Measurements from ENCODE around the gene LYPD1.

Gene LYPD1

DNA sequence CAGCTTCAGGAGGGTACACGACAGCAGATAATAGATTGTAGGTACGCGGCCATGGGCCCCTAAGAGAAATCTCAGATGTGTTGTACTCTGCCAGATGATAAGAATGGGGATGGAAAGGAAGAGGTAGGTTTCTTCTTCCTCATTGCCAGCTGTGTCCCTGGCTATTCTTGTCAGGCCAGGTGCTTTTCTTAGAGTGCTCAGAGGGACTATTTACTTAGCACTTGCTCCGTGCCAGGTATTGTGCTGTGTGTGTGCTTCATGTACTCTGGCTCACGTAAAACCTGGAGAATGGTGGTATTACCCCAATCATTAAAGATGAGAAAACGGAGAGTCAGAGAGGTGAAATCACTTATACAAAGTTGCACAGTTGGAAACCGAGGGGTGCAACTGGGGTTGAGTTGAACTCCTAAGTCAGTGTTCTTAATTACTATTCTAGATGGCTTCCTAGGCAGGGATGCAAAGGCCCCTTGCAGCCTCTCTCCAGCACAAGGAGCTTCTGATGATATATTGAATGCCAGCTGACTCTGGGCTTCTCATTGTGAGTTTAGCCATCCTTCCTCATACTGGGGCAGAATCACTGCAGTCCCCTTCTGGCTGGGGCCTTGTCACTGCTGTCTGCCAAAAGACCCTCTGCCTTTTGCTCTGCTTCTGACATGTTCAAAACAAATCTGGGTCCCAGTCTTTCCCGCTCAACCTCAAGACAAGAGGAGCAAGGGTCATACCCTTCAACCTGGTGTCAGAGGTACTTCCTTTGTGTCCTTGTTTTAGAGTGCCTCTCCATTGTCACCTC is 60.7 kb downstream of the LYPD1 start:
- DNase-seq (ENCODE audit: low read depth, low spot score) = no peak
- no peak for TF ChIP-seq ZNF274 (IDR thresholded peaks at IDR 0.05; ENCODE audit: low read depth, low read length)
- no peak for TF ChIP-seq SUZ12 (IDR thresholded peaks at IDR 0.05; ENCODE audit: extremely low read depth, insufficient read depth, insufficient read length)
- TF ChIP-seq YY1 (IDR thresholded peaks at IDR 0.05; ENCODE audit: insufficient read depth, insufficient read length) = no peak
- no peak overlapping the region for H3K9ac ChIP-seq (ENCODE audit: insufficient read length, low read depth)
- no peaks in the 10 kb centered on the region for H3K36me3 ChIP-seq (ENCODE audit: insufficient read depth, insufficient read length, low read length)
- H3K9me3 ChIP-seq (ENCODE audit: insufficient read depth, low read length) = no peaks in the 10 kb centered on the region
- H3K4me3 ChIP-seq (ENCODE audit: insufficient read length, low read depth) = no peak overlapping the region
- peaks cover 2% of the 10 kb centered on the region for H3K4me1 ChIP-seq (ENCODE audit: insufficient read depth, insufficient read length)
- H3K27me3 ChIP-seq (ENCODE audit: insufficient read depth, insufficient read length) = no peaks in the 10 kb centered on the region

DNA sequence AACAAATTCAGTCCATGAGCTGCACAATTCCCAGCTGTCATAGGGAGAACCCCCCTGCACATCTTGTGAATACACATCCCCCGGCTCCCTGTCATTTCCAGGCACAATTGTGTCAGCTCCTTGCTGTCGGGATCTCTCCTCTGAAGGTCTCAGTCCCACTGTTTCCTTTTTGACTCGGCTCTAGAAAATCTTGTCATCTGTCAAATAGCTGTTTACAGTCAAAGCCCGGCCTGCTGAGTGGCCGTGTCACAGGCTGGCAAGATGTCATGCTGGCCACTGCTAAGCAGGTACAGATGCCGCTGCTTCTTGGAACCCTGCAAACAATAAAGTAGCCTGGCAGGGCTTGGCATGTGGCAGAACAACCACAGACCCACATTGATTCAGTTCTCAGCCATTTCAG is 61.7 kb downstream of the LYPD1 start:
- TF ChIP-seq ZNF274 (IDR thresholded peaks at IDR 0.05; ENCODE audit: low read depth, low read length) (no peak), YY1 (IDR thresholded peaks at IDR 0.05; ENCODE audit: insufficient read depth, insufficient read length) (no peak), SUZ12 (IDR thresholded peaks at IDR 0.05; ENCODE audit: extremely low read depth, insufficient read depth, insufficient read length) (no peak)
- Histone ChIP-seq H3K27me3 (ENCODE audit: insufficient read depth, insufficient read length) (no peaks in the 10 kb centered on the region), H3K9ac (ENCODE audit: insufficient read length, low read depth) (no peak overlapping the region), H3K4me3 (ENCODE audit: insufficient read length, low read depth) (no peak overlapping the region), H3K9me3 (ENCODE audit: insufficient read depth, low read length) (no peaks in the 10 kb centered on the region), H3K4me1 (ENCODE audit: insufficient read depth, insufficient read length) (peaks cover 2% of the 10 kb centered on the region), H3K36me3 (ENCODE audit: insufficient read depth, insufficient read length, low read length) (no peaks in the 10 kb centered on the region)
- DNase-seq (ENCODE audit: low read depth, low spot score) = no peak

DNA sequence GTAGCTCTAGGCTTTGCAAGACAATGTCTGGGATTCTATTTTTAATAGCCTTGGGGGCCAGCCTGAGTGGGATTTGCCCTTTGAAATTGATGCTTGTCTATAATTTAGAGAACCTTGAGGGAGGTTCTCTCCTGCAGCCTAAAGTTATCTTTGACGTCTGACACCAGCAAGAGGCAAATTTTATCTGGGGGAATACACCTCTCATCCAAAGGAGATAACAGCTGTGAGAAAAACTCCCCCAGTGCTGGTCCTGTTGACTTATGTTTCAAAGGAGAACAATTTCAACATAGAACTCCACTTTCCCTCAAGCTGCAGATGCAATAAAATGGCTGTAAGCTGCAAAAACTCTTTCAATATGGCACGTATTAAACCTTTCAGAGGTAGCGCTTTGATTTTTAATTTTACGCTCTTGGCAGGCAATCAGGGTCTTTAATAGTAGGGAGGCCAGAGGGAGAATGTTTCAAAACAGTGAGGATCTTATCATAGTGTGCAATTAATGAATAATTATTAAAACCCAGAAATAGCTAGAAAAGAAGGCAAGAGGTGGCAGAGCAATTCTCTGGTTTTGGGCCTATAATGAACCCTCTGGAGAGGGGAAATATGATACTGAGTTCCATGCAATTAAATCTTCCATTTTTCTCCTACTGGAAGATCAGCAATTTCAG is 62.4 kb downstream of the LYPD1 start:
- Histone ChIP-seq H3K9me3 (ENCODE audit: insufficient read depth, low read length) (no peaks in the 10 kb centered on the region), H3K4me1 (ENCODE audit: insufficient read depth, insufficient read length) (peaks cover 2% of the 10 kb centered on the region), H3K9ac (ENCODE audit: insufficient read length, low read depth) (no peak overlapping the region), H3K36me3 (ENCODE audit: insufficient read depth, insufficient read length, low read length) (no peaks in the 10 kb centered on the region), H3K4me3 (ENCODE audit: insufficient read length, low read depth) (no peak overlapping the region), H3K27me3 (ENCODE audit: insufficient read depth, insufficient read length) (no peaks in the 10 kb centered on the region)
- TF ChIP-seq SUZ12 (IDR thresholded peaks at IDR 0.05; ENCODE audit: extremely low read depth, insufficient read depth, insufficient read length) = no peak
- TF ChIP-seq ZNF274 (IDR thresholded peaks at IDR 0.05; ENCODE audit: low read depth, low read length) = no peak
- no peak for TF ChIP-seq YY1 (IDR thresholded peaks at IDR 0.05; ENCODE audit: insufficient read depth, insufficient read length)
- no peak for DNase-seq (ENCODE audit: low read depth, low spot score)

DNA sequence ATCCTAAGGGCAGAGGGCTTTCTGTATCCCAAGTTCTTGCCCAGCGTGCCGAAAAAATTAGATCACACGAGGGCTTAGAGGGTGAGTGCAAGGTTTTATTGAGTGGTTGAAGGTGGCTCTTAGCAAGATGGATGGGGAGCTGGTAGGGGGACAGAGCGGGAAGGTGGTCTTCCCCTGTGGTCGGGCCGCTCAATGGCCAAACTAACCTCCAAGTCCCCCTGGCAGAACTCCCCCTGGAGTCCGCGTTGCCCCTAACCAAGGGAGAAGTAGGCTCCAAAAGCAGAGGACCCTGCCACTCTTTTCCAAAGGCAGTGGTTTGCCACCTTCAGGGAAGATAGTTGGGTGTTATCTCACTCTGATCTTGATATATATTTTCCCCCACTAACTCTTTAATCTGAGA is 63.4 kb downstream of the LYPD1 start:
- Histone ChIP-seq H3K36me3 (ENCODE audit: insufficient read depth, insufficient read length, low read length) (no peaks in the 10 kb centered on the region), H3K4me3 (ENCODE audit: insufficient read length, low read depth) (no peak overlapping the region)
- TF ChIP-seq SUZ12 (IDR thresholded peaks at IDR 0.05; ENCODE audit: extremely low read depth, insufficient read depth, insufficient read length) (no peak), ZNF274 (IDR thresholded peaks at IDR 0.05; ENCODE audit: low read depth, low read length) (no peak)

DNA sequence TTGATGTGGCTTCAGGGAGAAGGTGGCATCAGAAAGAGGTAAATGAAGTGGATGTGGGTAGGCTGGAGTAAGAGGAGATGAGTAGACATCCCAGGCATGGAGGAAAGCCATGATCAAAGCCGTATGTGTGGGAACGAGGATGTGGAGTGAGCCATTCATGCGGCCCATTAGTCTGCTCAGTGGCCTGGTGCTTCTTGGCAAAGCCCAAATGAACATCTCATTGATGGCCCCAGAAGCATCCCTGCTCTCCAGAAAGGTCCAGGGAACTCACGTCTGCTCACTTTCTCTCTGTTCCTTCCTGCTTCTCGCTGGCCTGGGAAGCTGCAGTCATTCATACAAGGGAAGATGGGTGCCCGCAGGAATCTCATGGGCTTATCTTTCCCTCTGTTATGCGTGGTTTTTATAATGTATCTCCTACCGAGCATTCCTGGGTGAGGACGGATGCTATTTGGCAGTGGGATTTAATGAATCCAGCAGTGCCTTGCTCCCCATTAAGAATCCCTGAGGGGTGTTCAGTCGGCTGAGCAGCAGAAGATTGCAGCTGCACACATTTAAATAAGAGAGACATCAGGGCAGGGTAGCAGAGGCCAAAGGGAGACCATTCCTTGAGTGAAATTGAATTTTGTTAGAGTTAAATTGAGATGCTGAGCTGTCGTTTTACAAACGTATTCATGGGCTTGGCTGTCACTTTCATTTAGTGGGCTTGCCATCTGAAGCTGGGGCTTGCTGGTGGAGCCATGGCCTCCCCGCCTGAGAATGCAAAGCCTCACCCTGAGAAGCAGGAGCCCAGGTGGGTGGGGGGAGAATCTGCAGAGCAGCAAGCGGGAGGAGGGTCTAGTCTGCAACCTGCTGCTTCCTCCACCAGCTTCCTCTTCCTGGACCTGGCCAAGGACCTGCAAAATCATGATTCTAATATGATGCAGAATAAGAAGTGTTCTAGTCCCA is 64.5 kb downstream of the LYPD1 start:
- Histone ChIP-seq H3K27me3 (ENCODE audit: insufficient read depth, insufficient read length) (no peaks in the 10 kb centered on the region), H3K9ac (ENCODE audit: insufficient read length, low read depth) (no peak overlapping the region), H3K36me3 (ENCODE audit: insufficient read depth, insufficient read length, low read length) (no peaks in the 10 kb centered on the region), H3K4me1 (ENCODE audit: insufficient read depth, insufficient read length) (peaks cover 2% of the 10 kb centered on the region), H3K4me3 (ENCODE audit: insufficient read length, low read depth) (no peak overlapping the region), H3K9me3 (ENCODE audit: insufficient read depth, low read length) (no peaks in the 10 kb centered on the region)
- TF ChIP-seq YY1 (IDR thresholded peaks at IDR 0.05; ENCODE audit: insufficient read depth, insufficient read length) (no peak), SUZ12 (IDR thresholded peaks at IDR 0.05; ENCODE audit: extremely low read depth, insufficient read depth, insufficient read length) (no peak), ZNF274 (IDR thresholded peaks at IDR 0.05; ENCODE audit: low read depth, low read length) (no peak)
- peak; percentile 32 for DNase-seq (ENCODE audit: low read depth, low spot score)

More for the DNA sequence above, 63.4 kb downstream of the LYPD1 start:
- H3K9me3 ChIP-seq (ENCODE audit: insufficient read depth, low read length) = no peaks in the 10 kb centered on the region
- no peaks in the 10 kb centered on the region for H3K27me3 ChIP-seq (ENCODE audit: insufficient read depth, insufficient read length)
- H3K4me1 ChIP-seq (ENCODE audit: insufficient read depth, insufficient read length) = peaks cover 2% of the 10 kb centered on the region
- DNase-seq (ENCODE audit: low read depth, low spot score) = no peak
- no peak overlapping the region for H3K9ac ChIP-seq (ENCODE audit: insufficient read length, low read depth)

DNA sequence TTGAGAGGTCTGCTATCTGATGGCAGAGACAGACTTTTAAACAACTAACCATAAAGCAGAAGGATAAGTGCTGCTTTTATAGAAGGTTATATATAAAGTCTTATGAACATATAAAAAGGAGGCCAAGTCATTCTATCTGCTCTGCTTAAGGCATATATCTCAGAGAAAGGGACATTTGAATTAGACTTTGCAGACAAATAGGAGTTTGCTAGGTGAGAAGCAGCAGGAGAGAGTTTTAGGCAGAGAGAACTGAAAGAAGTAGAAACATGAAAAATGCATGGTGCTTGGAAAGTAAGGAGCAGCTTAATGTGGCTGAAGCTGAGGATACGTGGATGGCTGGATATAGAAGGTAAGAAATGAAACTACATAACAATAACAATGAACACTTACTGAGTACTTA is 65.4 kb downstream of the LYPD1 start:
- Histone ChIP-seq H3K9me3 (ENCODE audit: insufficient read depth, low read length) (no peaks in the 10 kb centered on the region), H3K4me1 (ENCODE audit: insufficient read depth, insufficient read length) (peaks cover 2% of the 10 kb centered on the region), H3K9ac (ENCODE audit: insufficient read length, low read depth) (no peak overlapping the region), H3K27me3 (ENCODE audit: insufficient read depth, insufficient read length) (no peaks in the 10 kb centered on the region), H3K36me3 (ENCODE audit: insufficient read depth, insufficient read length, low read length) (no peaks in the 10 kb centered on the region), H3K4me3 (ENCODE audit: insufficient read length, low read depth) (no peak overlapping the region)
- TF ChIP-seq YY1 (IDR thresholded peaks at IDR 0.05; ENCODE audit: insufficient read depth, insufficient read length) = no peak
- no peak for DNase-seq (ENCODE audit: low read depth, low spot score)

DNA sequence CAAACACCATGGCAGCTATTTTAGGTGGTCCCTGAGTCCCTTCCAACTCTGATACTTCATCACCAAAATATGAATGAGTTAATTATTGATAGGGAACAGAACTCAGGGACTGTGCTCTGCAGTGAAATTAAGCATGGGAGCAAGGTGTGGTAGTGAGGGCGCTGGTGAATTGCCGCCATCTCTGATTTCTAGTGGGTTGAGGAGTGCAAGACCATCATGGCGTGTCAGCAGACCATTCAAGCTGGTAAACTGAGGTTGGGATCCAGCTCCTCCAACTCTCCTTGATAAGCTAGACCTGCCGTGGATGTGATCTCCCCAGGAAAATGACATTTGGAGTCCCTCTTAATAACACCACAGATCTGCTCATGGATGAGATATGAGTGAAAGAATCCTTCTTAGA is 70.4 kb downstream of the LYPD1 start:
- no peaks in the 10 kb centered on the region for H3K27me3 ChIP-seq (ENCODE audit: insufficient read depth, insufficient read length)
- peaks cover 17% of the 10 kb centered on the region; the same call in 1 of the 2 replicates for H3K9me3 ChIP-seq (ENCODE audit: insufficient read depth, low read length)
- no peaks in the 10 kb centered on the region for H3K4me1 ChIP-seq (ENCODE audit: insufficient read depth, insufficient read length)
- no peak overlapping the region for H3K9ac ChIP-seq (ENCODE audit: insufficient read length, low read depth)
- TF ChIP-seq SUZ12 (IDR thresholded peaks at IDR 0.05; ENCODE audit: extremely low read depth, insufficient read depth, insufficient read length) (no peak), ZNF274 (IDR thresholded peaks at IDR 0.05; ENCODE audit: low read depth, low read length) (no peak), YY1 (IDR thresholded peaks at IDR 0.05; ENCODE audit: insufficient read depth, insufficient read length) (no peak)
- DNase-seq (ENCODE audit: low read depth, low spot score) = no peak
- no peaks in the 10 kb centered on the region for H3K36me3 ChIP-seq (ENCODE audit: insufficient read depth, insufficient read length, low read length)
- no peak overlapping the region for H3K4me3 ChIP-seq (ENCODE audit: insufficient read length, low read depth)
